LoVo (cell line): ENCODE measurements around the gene KIAA1958.
"Not testable (repeated sequence)": the region's sequence is repeated elsewhere in the genome, so short reads cannot be mapped to it uniquely, and the experiment has no call there.

Experiments used
- DNase-seq: peaks from one replicate; pipeline ENCODE4 v3.0.0-alpha.2; 2016; ENCODE audit warnings: low spot score

The KIAA1958 gene

DNA sequence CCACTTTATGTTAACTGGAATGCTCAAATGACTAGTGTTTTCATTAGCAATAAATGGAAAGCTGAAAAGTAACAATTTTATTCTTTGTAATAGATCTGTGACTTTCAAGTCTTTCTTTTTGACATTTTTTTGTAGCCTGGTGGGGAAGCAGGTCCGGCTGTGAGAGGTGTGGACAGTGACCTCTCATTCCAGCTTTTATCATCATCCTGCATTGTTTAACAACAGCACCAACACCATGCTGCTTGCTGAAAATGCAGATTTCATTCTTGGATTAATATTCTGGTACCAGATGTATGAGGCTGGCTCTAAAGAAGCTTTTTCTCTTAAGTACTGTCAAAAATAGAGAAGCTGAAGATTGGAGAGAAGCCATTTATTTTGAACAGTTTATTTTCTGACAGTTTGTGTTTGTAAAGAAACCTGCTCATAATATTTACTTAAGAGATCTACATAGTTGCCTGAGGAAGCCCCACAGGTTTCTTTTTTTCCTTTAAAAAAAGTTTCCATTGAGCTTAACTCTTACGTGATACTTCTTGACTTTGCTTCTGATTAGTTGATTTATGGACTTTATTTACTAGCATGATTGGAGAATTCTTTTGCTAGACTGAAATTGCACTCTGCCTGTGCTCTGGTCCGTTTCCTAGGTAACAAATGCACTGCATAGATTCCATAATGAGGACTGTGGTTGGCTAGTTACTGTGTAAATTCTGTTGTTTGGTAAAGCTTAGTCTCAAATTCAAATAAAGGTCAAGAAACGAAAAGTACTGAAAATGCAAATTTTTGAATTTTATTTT, 3.4 kb downstream of the KIAA1958 start:
- no peak for DNase-seq

DNA sequence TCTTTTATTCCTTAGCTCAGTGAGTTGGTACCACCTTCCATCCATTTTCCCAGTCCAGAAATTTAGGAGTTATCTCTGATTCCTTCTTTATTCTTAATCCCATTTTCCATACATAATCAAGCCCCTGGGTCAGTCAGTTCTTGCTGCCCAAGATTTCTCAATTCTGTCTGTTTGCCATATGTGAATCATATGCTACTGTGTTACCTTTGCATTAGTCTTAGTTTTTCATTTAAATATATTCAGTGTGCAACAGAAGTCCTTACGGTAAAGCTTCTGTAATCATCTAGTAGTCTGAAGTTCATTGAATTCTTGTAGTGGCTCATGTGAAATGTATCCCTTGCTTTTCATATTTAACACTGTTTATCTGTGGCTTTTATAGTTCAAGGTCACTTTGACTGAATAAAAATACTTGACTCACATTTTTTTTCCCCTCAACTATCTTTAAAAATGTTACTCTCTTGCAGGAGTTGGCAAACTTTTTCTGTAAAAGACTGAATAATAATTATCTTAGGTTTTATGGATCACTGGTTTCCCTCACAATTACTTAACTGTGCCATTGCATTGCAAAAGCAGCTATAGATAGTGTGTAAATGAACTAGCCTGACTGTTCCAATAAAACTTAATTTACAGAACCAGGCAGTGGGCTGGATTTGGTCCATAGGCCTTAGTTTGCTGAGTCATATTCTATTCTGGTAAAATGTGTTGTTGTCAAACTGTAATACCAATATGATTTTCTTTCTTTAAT, 6.9 kb downstream of the KIAA1958 start:
- no peak for DNase-seq

DNA sequence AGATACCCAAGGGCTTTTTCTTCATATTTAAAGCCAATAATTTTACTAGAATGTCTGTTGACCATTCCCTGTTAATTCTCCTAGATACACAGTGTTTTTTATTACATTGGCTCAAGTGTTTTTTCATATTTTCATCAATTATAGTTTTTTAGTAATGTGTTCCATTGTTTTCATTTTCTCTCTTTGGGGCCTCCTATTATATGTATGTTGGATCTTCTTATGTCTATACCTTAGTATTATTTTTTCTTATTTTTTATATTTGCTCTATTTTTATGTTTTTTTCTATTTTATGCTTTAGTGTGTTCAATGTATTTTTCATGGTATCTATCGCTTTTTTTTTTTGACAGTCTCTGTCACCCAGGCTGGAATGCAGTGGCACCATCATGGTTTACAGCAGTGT, 7.5 kb downstream of the KIAA1958 start:
- DNase-seq, result no peak

DNA sequence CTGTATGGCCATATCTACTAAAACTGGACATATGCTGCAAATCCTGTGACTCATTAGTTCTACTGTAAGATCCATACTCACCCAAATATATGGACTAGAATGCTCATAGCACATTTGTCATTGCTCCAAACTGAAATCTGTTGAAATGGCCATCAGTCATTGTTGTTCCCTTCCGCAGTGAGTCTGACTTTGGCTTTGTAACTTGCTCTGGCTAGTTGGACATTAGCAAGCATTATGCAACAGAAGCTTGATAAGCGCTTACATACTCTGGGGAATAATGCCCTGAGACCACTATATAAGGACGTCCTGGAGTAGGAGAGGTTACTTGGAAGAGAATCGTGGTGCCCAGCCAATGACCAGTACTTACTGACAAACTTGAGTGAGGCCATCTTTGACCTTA, 9.0 kb downstream of the KIAA1958 start:
- DNase-seq, result no peak

DNA sequence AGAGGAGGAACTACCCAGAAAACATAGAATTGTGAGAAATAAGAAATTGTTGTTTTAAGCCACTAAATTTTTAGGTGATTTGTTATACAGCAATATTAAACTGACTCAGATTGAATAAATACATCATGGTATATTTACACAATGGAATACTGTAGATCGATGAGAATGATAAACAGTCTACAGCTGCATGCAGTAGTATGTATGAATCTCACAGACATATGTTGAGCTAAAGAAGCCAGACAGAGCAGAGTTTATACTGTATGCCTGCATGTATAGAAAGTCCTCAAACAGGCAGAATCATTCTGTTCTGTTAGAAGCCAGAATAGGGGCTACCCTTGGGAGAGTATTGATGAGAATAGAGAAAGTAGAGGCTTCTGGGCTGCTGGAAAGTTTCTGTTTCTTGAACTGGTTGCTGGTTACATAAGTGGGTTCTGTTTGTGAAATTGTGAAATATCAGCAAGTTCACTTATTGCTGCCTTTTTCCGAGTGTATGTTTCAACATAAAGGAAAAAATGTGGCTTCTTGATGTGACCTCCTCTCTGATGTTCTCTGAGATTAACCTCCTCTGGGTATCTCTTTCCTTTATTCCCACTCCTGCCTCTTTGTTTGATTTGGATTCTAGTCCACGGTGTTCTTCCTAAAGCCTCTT, 9.6 kb downstream of the KIAA1958 start:
- DNase-seq, result no peak

DNA sequence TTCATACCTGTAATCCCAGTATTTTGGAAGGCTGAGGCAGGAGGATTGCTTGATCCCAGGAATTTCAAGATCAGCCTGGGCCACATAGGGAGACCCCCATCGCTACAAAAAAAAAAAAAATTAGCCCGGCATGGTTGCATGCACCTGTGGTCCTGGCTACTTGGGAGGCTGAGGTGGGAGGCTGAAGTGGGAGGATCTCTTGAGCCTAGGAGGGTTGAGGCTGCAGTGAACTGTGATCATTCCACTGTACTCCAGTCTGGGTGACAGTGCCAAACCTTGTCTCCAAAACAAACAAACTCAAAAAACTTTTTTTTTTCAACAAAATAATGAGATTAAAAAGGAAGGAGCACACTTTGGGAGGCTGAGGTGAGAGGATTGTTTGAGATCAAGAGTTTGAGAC, 14.2 kb downstream of the KIAA1958 start:
- no peak for DNase-seq

DNA sequence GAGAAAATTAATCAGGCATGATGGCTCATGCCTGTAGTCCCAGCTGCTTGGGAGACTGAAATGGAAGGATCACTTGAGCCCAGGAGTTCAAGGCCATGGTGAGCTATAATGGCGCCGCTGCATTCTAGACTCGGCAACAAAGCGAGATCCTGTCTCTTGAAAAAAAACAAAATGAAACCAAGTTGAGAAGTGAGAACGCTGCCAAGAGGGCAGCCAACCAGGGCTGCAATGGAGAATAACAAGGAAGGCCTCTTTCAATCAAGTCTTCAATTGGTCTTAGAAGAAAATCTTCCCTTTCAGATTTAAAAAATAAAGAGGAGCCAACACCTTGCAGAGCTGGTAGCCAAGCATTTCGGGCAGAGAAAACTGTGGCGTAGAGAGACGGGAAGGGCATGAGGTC, 14.7 kb downstream of the KIAA1958 start:
- DNase-seq, result no peak

DNA sequence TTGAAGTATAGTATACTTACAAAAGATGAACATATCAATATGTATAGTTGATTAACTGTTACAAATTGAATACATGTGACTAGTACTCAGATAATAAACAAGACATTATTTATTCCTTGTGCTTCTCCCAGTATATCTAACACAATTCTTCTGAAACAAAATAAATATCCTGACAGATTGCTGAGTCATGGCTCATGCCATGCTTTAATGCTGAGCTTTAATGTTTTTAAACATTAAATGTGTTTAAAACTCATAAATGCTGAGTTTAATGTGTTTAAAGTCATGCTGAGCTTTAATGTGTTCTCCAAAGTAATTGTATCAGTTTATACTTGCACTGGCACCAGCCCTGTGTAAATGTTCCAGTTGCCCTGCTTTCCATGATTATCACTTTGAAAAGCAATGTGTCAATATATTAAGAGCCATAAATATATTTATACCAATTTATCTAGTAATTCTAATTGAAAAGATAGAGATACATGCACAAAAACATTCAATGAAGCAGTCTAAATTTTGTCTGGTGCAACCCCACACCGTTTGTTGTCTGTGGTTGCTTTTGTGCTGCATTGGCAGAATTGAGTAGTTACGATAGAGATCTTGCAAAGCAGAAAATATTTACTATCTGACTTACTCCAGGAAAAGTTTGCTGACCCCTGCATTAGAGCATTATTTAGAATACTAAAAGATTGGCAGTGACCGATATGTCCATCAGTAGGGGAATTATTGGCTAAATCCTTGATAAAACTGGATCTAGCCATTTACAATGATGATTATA, 15.7 kb downstream of the KIAA1958 start:
- DNase-seq, result no peak

DNA sequence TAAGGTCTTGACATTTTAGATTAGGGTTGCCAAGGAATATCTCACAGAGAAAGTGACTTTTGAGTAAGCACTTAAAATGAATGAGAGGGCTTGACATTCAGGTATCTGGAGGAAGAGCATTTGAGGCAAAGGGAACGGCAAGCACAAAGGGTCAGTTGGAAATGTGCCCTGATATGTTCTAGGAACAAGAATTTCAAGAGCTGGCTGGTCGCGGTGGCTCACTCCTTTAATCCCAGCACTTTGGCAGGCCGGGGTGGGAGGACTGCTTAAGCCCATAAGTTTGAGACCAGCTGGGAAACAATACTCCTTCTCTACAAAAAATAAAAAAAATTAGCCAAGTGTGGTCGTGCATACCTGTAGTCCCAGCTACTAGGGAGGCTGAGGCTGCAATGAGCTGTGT, 16.5 kb downstream of the KIAA1958 start:
- DNase-seq, result no peak

DNA sequence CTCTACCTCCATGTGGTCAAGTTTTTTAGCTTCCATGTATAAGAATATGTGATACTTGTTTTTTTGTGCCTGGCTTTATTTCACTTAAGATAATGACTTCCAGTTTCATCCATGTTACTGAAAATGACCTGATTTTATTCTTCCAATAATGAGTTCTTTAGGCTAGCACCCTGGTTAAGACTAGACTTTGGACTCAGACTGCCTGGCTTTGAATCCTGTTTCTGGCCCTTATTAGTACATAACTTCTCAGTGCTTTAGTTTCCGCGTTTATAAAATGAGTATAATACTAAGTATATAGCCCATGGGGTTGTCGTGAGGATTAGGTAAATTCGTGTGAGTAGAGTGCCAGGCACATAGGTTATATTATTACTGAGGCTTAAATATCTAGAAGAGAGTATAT, 18.5 kb downstream of the KIAA1958 start:
- DNase-seq, result no peak

DNA sequence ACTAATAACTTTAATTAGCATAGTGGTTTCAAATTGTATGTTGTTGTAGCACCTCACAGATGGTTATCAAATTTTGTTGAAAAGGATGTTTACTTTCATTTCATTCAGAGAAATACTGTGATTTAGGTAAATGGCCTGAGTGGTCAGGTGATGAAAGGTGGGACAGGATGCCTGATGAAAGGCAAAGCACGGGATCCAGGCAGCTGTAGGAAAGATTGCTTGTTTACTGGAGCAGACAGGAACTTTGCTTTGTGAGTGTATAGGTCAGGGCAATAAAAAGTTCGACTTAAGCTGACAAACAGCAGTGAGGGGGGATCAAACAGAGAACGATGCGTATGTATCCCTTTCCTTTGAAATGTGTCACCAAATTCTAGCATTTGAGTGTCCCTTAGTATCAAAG, 19.0 kb downstream of the KIAA1958 start:
- DNase-seq, result no peak

DNA sequence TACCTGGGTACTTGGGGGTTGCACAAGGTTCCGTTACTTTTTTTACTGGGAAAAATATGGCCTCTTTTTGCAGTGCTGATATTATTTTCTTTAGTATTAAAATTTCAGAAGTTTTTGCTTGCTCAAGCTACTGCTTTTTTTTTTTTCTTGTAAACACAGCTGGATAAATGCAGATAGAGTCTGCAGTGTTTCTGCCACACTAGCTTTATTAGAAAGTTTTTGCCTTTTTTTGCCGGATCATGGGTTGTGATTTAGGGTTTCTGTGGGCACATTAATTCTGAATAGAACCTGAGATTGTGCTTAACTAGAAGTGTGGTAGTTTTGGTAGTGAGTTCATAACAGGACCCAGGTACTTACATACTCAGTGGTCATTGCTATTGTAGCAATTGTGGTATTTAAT, 19.9 kb downstream of the KIAA1958 start:
- DNase-seq, result no peak

DNA sequence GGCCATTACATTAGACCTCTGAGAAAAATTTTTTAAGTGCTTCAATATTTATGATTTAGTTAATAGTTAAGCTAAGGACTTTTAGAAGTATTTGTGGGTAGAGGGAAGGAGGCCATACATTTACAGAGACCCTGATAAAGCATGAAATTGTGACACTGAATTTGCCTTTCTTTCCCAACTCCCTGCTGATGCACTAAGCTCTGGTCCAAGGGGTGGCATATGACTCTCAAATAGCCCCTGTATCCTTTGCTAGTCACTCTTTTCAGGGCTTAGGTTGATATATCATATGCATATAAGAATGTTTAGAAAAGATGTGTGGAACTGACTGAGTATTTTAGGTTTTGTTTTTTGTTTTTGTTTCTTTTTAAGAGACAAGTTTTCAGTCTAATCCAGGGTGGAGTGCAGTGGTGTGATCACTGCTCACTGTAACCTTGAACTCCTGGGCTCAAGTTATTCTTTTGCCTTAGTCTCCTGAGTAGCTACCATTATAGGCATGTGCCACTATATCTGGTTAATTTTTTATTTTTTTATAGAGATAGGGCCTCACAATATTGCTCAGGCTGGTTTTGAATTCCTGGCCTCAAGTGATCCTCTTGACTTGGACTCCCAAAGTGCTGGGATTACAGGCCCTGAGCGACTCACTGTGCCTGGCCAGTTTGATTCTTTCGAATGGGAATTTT, 20.5 kb downstream of the KIAA1958 start:
- no peak for DNase-seq

DNA sequence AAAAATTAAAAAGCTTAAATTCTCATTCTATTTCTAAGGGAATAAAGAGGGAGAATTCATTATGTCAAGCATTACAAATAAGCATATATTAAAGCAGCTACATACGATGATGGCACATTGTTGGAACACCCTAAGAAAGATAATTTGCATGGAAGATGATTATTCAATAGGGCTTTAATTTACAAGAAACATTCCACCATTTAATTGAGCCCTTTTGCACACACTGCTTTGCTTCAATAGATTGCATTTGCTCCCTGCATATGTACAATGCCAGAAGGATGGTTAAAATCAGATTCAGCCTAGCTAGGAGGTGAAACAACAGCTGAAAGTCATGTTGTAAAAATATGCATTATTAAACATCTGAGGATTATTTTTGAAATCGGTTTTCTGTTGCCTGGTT, 21.8 kb downstream of the KIAA1958 start:
- no peak for DNase-seq

DNA sequence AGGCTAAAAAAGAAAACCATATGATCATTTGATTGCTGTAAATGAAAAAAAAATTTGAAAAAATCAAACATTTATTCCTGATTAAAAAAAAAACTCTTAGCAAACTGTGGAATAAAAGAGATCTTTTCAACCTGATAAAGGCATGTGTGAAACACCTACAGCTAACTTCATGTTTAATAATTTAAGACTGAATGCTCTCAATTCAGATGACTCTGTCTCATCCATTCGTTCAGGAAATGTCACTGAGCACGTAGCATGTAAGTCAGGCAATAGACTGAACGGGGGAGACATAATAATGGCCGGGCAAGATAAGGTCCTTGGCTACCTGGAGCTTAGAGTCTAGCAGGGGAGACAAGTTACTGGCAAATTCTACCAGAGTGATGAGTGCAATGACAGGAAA, 25.8 kb downstream of the KIAA1958 start:
- DNase-seq, result not testable (repeated sequence)

DNA sequence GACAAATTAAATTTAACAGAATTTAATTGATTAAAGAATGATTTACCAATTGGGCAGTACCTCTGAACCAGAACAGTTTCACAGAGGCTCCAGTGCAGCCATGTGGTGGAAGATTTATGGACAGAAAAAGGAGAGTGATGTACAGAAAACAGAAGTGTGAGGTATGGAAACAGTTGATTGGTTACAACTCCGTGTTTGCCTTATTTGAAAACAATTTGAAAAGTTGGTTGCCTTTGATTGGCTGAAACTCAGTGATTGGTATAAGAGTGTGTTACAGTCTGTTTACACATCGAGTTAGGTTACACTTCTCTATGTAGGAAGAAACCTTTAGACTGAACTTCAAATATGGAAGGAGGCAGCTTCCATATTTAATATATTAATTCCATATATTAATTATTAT, 30.1 kb downstream of the KIAA1958 start:
- no peak for DNase-seq

DNA sequence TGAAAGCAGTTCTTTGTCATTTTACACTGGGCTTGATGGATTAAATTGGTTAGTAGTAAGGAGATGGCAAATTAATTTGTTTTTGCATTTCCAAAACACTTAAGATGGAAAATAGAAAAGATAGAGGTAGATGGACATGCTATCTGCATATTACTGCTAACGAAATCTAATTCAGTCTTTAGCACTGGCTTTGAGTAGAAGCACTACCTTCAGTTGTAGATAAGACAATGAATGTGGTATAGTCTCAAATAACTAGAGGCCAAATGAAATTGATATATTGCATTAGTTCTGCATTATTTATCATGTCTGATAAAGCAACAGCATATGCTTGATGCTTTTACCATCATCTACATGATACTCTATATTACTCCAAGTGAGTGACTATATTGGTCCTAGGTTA, 33.4 kb downstream of the KIAA1958 start:
- DNase-seq, result no peak

DNA sequence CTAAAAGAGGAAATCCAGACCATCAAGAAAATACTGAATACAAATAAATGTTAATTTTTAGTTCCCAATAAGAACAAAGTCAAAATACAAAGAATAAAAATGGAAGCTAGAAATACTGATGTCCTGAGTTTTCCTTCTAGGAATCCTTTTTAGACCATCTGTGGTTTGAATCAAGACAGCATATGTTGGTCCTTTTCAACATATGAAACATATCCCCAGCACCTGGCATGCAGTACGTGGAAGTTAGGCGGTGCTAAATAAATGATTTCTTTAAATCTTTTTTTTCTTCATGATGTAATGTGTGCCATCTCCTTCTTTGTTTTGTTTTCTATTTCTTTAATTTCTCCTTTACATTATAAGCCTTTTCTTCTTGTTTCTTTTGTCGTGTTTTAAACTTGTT, 34.0 kb downstream of the KIAA1958 start:
- DNase-seq, result no peak

DNA sequence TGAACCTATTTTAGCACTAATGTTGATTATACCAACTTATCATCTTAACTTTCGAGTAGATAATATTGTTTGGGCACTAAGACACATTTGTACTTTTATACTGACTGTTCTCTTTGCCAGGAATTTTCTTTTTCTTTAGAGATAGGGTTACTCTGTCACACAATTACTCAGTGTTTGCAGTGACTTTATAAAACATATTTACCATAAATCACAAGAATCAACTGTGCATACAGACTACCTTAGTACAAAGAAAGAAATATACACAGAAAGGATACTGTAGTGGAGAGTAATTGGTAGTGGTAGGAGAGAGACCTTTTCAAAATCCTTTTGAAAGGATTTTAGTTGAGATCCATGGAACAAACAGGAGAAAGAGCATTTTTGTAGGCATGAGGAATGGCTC, 40.3 kb downstream of the KIAA1958 start:
- no peak for DNase-seq

DNA sequence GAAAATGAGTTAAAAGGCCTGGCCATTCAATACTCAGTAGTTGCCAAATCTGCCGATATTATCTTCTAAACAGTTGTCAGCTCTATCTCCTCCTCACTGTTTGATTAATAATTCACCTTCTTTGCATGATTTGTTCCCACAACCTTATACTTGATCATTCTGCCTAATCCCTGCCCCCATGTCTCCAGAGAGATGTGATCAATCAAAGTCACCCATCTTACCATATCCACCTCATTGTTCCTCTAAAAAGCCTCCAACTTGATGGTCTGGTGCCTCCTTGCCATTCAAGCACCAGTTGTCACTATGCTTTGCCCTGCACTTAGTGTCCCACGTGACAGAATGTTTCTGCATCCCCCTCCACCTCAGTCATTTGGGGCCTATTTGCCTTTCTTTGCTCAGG, 41.3 kb downstream of the KIAA1958 start:
- no peak for DNase-seq

DNA sequence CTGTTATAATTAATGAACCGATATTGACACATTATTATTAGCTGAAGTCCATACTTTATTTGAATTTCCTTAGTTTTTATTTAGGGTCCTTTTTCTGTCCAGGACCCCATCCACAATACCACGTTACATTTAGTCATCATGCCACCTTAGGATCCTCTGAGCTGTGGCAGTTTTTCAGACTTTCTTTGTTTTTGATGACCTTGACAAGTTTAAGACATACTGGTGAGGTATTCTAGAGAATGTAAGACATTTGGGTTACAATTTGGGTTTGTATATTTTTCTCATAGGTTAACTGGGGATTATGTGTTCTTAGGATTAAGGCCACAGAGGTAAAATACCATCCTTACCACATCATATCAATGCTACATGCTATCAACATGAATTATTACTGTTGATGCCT, 42.7 kb downstream of the KIAA1958 start:
- no peak for DNase-seq

DNA sequence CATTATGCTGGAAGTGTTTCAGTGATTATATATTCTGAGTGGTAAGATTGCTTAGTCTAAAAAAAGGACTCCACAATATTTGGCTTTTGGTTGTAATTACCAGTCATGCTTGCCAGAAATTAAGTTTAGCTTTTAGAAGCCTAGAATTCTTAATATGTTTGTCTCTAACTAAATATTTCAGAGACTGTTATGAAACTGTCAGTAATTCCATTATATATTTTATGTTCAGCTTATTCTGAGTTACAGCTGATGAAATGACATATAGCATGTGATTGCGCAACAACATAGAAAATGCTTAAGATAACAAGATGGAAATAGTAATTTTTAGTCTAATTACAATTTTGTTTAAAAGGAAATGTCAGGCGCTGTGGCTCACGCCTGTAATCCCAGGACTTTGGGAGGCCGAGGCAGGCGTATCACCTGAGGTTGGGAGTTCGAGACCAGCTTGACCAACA, 44.2 kb downstream of the KIAA1958 start:
- no peak for DNase-seq
